Bronchial epithelial cell (primary cell): Measurements from ENCODE around the gene PADI2. TPM values are rescaled to one million over a fixed set of nuclear protein-coding genes. Genes with fewer than 3 reads are reported as not detected.

Experiments used
- DNase-seq: peaks from one replicate; pipeline ENCODE4 v3.0.0-alpha.2; 2010; ENCODE audit warnings: low read depth
- FAIRE-seq: peaks from 2 replicates; lab custom pipeline; 2011; peaks lifted over from hg19 to GRCh38; lab: Jason Lieb, UNC
- H3K27me3 ChIP-seq: 2 replicates; pipeline ENCODE4 v1.5.1; 2011; ENCODE audit warnings: low read length; ENCODE audit not compliant: control insufficient read depth, insufficient read depth
- H3K36me3 ChIP-seq: 2 replicates; pipeline ENCODE4 v1.5.1; 2011; ENCODE audit warnings: low read length; ENCODE audit not compliant: control insufficient read depth, insufficient read depth
- H3K4me3 ChIP-seq: 2 replicates; pipeline ENCODE4 v1.5.1; 2011; ENCODE audit warnings: mild to moderate bottlenecking, low read depth, low read length, control low read depth
- total RNA-seq: library from RNA; depleted of rRNA; stranded (reverse); fragments of >200 nt; gene quantifications from 2 replicates; pipeline ENCODE4 v1.2.1, GENCODE V29; 2014
- TF ChIP-seq, protein P1 (sequence below): IDR thresholded peaks from 2 replicates; pipeline ENCODE4 v1.5.1; 2011; ENCODE audit warnings: mild to moderate bottlenecking, moderate library complexity, low read length, control low read depth, inconsistent platforms; ENCODE audit not compliant: insufficient read depth, severe bottlenecking

The PADI2 gene
- total RNA-seq, 1 donor from 2014 or later = 1.3 TPM

DNA sequence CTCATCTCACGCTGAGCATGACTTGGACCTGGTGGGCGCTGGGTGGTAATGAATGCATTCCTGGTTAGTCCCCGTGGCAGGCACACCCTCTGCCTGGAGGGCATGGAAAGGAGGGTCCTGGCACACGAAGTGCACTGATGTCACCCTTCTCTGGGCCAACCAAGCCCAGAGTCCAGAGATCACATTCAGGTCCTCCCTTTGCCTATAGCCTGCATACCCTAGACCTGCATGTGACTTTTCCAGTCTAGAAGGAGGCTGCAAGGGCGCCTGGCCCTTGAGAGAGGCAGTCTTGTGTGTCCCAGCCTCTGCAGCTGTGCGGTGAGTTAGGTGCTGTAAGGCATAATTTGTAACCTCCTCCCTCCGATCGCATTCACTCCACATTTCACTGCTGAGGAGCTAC, 22.1 kb downstream of the PADI2 start:
- Histone ChIP-seq H3K36me3 (no peaks in the 10 kb centered on the region), H3K27me3 (no peaks in the 10 kb centered on the region), H3K4me3 (no peak overlapping the region)
- FAIRE-seq (no peak), DNase-seq (no peak)
- TF ChIP-seq, protein P1, sequence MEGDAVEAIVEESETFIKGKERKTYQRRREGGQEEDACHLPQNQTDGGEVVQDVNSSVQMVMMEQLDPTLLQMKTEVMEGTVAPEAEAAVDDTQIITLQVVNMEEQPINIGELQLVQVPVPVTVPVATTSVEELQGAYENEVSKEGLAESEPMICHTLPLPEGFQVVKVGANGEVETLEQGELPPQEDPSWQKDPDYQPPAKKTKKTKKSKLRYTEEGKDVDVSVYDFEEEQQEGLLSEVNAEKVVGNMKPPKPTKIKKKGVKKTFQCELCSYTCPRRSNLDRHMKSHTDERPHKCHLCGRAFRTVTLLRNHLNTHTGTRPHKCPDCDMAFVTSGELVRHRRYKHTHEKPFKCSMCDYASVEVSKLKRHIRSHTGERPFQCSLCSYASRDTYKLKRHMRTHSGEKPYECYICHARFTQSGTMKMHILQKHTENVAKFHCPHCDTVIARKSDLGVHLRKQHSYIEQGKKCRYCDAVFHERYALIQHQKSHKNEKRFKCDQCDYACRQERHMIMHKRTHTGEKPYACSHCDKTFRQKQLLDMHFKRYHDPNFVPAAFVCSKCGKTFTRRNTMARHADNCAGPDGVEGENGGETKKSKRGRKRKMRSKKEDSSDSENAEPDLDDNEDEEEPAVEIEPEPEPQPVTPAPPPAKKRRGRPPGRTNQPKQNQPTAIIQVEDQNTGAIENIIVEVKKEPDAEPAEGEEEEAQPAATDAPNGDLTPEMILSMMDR = no peak

- TF ChIP-seq, protein P1 = no peak
- Histone ChIP-seq H3K4me3 (no peak overlapping the region), H3K36me3 (no peaks in the 10 kb centered on the region), H3K27me3 (no peaks in the 10 kb centered on the region)
- DNase-seq (no peak), FAIRE-seq (no peak)
Measured at GRCh38 chr1:17096584-17096983, 22.7 kb downstream of the PADI2 start.

- Histone ChIP-seq H3K4me3 (no peak overlapping the region), H3K36me3 (no peaks in the 10 kb centered on the region), H3K27me3 (no peaks in the 10 kb centered on the region)
- TF ChIP-seq, protein P1 = no peak
- DNase-seq = no peak
- no peak for FAIRE-seq
Measured at GRCh38 chr1:17095141-17095540, 24.1 kb downstream of the PADI2 start.

DNA sequence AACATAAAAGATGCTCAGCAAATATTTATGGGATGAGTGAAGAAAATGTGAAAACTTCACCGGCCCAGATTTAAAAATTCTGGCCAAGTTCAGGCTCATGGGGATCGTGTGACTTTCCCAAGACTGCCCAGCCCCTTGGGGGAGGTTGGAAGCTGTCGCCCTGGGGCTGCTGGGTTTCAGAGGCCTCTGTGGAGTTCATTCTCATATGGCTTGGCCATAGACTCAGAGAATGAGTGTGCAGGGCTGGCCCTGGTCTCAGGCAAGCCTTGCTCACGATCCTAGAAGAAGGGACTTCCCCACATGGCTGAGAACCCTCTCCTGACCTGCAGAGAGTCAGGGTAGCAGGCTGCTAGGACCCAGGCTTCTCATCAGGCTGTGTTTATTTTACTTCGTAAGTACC, 24.6 kb downstream of the PADI2 start:
- TF ChIP-seq, protein P1 = no peak
- DNase-seq (no peak), FAIRE-seq (no peak)
- Histone ChIP-seq H3K36me3 (no peaks in the 10 kb centered on the region), H3K4me3 (no peak overlapping the region), H3K27me3 (no peaks in the 10 kb centered on the region)

GRCh38 chr1:17093822-17094393, 25.3 kb downstream of the PADI2 start:
- Histone ChIP-seq H3K4me3 (no peak overlapping the region), H3K27me3 (no peaks in the 10 kb centered on the region), H3K36me3 (no peaks in the 10 kb centered on the region)
- FAIRE-seq (no peak), DNase-seq (no peak)
- TF ChIP-seq, protein P1 = no peak

GRCh38 chr1:17091252-17091651, 28.0 kb downstream of the PADI2 start:
- no peaks in the 10 kb centered on the region for H3K27me3 ChIP-seq
- no peak overlapping the region for H3K4me3 ChIP-seq
- TF ChIP-seq, protein P1 = no peak
- H3K36me3 ChIP-seq = no peaks in the 10 kb centered on the region
- no peak for FAIRE-seq
- no peak for DNase-seq
